Transverse colon (tissue), 4 donors: ENCODE results near the gene GLS.

Experiments used
- CTCF ChIP-seq, 5 experiments: fragments of 200-600 bp in 3 of 5; fragments of 450-650 bp in 2 of 5; sonication (generic) in 3 of 5; IDR thresholded peaks; 1 replicate in 2 of 5; 2 replicates in 3 of 5; pipeline ENCODE4 v1.5.1; 2016 to 2017; ENCODE audit warnings: antibody characterized with exemption in 5 of 5, inconsistent platforms in 3 of 5, mild to moderate bottlenecking in 2 of 5, moderate library complexity in 1 of 5
- EP300 ChIP-seq: sonication (generic); formaldehyde crosslinking; IDR thresholded peaks from one replicate; pipeline ENCODE4 v1.6.1; 2017; ENCODE audit warnings: antibody characterized with exemption, low read depth
- POLR2A ChIP-seq: fragments of 450-650 bp; IDR thresholded peaks from one replicate; pipeline ENCODE4 v1.6.1; 2016; ENCODE audit warnings: antibody characterized with exemption, mild to moderate bottlenecking, moderate library complexity
- POLR2AphosphoS5 ChIP-seq, 3 donors: sonication (generic); formaldehyde crosslinking; IDR thresholded peaks; one replicate each; pipeline ENCODE4 v1.6.1; 2016; ENCODE audit warnings: antibody characterized with exemption in 3 of 3

GRCh38 chr2:190920085-190920484, 39.5 kb downstream of the GLS start:
- TF ChIP-seq POLR2A (no peak), CTCF (IDR thresholded peaks at IDR 0.05) (no peak), POLR2AphosphoS5 (IDR thresholded peaks at IDR 0.05) (no peak), EP300 (no peak)
